ENCODE data around the gene FAAP100.

FAAP100 gene

GRCh38 chr17:81522491-81523401 lies 29.4 kb downstream of the FAAP100 start:
- no peak for DNase-seq

- DNase-seq = no peak
Measured at GRCh38 chr17:81520021-81520901, 31.9 kb downstream of the FAAP100 start.

GRCh38 chr17:81519284-81520020 lies 32.7 kb downstream of the FAAP100 start:
- DNase-seq = peak; percentile 46 to 74 (median 68)

- DNase-seq = peak in 1 of 6 experiments; percentile 36
Measured at GRCh38 chr17:81518785-81519283, 33.3 kb downstream of the FAAP100 start.

- peak in 1 of 6 experiments; percentile 12 for DNase-seq
Measured at GRCh38 chr17:81518113-81518784, 33.9 kb downstream of the FAAP100 start.

- DNase-seq = no peak
Measured at GRCh38 chr17:81517339-81518112, 34.6 kb downstream of the FAAP100 start.

- DNase-seq = no peak
Measured at GRCh38 chr17:81517009-81517338, 35.2 kb downstream of the FAAP100 start.

- DNase-seq = no peak
Measured at GRCh38 chr17:81516439-81516838, 35.7 kb downstream of the FAAP100 start.

- DNase-seq = peak in 2 of 6 experiments; percentile 36 to 39
Measured at GRCh38 chr17:81515530-81516041, 36.6 kb downstream of the FAAP100 start.

GRCh38 chr17:81514739-81515529 lies 37.2 kb downstream of the FAAP100 start:
- peak; percentile 15 to 63 (median 44) for DNase-seq

- DNase-seq = peak in 1 of 6 experiments; percentile 49
Measured at GRCh38 chr17:81514489-81514738, 37.7 kb downstream of the FAAP100 start.

- peak in 5 of 6 experiments; percentile 12 to 68 (median 46) for DNase-seq
Measured at GRCh38 chr17:81513753-81514488, 38.2 kb downstream of the FAAP100 start.

GRCh38 chr17:81513372-81513752 lies 38.8 kb downstream of the FAAP100 start:
- peak; percentile 17 to 72 (median 58) for DNase-seq

GRCh38 chr17:81512562-81513371 lies 39.4 kb downstream of the FAAP100 start, which contains the start of gene ACTG1:
ACTG1 (minus strand) TSS chr17:81512799; CDS start chr17:81512354, 445 bp downstream.
- DNase-seq = peak; percentile 85 to 93 (median 89)

- peak; percentile 6 to 70 (median 44) for DNase-seq
Measured at GRCh38 chr17:81511804-81512561, 40.2 kb downstream of the FAAP100 start.

- DNase-seq = peak in 1 of 6 experiments; percentile 56
Measured at GRCh38 chr17:81511554-81511803, 40.7 kb downstream of the FAAP100 start.

- peak; percentile 10 to 71 (median 50) for DNase-seq
Measured at GRCh38 chr17:81510785-81511553, 41.2 kb downstream of the FAAP100 start.

Data from stimulated activated naive CD4-positive, alpha-beta T cell (primary cell).